Cerebellar nuclear complex (tissue), 1 donor: ENCODE measurements around the gene ZFYVE28.

Experiments
- DNase-seq, 2 experiments: peaks; one replicate each; lab custom pipeline; 2025; lab: John Stamatoyannopoulos, UW

Gene ZFYVE28

DNA sequence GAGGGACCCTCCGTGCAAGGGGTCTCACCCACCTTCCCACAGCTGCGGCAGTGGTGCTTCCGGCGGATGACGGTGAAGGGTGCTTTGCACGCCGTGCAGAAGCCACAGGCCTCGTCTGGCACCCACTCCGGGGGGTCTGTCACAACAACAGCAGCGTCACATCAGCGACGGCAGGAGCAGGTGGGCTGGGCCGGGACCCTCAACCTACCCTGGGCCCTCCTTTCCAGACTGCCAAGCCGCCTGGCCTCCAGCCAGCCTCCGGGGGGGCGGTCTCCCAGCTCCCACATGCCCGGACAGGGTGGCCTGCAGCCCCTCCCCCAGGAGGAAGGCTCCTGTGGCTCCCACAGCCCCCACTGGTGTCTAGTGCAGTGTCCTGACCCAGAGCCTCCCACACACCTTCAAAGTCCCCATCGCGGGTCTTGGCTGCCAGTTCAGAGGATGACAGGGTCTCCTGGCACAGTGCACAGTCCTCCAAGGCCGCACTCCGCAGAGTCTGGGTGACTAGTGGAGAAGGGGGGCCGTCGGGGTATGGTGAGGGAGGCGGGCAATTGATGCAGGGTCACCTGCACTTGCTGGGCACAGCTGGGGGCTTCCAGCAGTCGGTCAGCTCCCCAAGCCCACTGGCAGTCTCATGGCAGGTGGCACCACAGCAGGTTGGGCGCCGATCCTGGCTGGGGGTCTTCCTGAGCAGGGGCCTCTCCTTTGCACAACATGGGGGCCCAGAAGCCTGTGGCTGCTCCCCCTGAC lies 147.0 kb downstream of the ZFYVE28 start:
- DNase-seq: no peak

DNA sequence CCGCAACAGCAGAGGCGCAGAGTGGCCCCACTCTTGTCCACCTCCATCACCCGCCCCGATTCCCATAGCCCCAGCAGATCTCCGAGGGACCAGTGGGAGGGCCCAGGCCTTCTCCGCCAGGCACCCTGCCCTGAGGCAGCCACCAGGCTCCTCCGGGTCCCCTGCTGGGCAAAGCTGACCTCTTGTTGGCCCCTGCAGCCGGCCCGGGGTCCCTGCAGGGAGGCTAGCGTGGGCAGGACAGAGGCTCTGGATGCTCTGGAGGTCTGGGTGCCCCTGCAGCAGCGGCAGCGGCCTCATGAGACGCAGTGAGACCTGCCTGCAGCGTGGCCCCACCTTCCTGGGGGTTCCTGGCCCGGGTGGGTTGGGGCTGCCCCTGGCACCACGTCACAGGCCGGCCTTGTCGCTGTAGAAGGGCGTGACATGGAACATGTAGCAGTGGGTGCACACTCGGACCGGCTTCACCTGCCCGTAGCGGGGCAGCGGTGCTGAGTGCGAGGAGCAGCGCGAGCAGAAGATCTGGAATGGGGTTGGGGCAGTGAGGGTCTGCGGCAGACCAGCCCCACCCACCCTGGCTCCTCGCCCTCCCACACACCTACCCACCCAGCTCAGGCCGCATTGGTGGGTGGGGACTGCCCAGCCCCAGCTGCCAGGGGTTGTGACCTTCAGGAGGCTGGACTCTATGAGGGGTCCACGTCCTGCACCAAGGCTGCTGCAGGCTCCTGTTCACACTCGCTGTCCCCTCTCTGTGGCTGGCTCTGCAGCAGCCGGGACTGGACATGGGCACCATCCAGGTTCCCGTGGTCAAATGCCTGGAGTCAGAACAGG lies 147.9 kb downstream of the ZFYVE28 start:
- DNase-seq: no peak

DNA sequence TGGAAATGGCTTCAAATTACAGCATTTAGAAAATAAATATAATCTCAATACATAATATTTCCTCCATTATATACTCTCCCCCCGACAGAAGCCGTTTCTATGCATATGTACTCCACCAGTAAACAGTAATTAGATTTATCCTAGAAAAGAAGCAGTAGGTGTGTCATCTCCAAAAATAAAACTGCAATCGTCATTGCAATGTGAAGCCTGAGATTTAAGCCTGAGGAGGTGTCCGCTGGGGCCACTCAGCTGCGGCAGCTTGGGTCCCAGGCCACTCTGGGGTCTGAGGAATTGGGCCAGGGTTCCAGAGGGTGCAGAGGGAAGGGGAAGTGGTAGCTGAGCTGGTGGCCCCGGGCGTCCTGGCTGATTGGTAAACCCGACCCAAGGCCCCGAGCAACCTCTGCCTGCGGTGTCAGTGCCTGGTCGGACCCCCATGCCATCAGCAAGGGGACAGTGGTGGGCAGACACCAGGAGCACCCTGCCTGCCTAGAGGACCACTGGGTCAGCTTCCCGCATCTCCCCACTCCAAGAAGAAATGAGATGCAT lies 148.8 kb downstream of the ZFYVE28 start:
- no peak for DNase-seq

DNA sequence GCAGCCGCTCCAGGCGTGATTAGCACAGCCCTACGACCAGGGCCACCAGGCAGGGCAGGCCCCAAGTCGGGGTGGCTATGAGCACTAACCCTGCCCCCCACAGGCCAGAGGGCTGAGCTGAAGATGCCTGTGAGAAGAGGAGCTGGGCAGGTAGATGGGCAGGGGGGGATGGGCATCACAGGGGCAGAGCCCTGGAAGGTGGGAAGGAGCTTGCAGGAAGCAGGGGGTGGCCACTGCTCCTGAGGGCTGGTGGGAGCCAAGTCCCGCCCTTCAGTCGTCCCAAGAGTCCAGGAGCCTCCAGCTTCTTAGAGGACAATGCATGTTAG lies 149.3 kb downstream of the ZFYVE28 start:
- no peak for DNase-seq

DNA sequence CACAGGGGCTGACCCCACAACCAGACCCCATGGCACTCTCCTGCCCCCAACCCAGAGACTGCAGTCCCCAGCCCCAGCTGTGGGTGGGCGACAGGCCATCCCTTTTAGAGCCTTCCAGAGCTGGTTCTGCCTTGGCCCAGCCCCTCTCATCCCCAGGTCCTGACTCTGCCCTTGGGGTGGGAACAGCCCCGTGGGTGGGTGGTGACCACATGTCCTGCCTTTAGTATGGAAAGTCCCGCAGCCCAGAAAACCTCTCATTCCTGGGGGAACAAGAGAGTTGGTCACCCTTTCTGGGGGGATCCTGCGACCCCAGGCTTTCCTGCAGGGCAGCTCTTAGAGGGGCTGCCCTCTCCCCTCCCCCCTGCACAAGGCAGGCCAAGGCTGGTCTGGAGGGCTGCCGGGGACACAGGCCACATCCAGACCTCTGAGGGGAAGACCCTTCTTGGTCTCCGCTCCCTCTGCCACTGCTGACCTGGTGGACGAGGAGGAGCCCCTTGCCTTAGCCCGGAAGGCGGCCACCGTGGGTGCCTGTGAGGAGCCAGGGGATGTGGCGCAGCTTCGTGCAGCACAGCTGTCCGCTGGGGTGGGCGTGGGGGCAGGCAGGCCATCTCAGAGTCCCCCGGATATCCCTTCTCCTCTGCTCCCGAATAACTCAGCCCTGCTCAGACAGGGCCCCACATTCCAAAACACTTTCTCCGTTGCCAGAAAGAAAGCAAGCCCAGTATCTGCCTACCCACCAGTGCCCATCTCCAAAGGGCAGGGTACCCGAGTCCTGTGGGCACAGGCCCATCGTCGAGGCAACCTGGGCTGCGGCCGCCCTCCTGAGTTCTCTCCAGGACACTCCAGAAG lies 149.9 kb downstream of the ZFYVE28 start:
- DNase-seq: no peak

DNA sequence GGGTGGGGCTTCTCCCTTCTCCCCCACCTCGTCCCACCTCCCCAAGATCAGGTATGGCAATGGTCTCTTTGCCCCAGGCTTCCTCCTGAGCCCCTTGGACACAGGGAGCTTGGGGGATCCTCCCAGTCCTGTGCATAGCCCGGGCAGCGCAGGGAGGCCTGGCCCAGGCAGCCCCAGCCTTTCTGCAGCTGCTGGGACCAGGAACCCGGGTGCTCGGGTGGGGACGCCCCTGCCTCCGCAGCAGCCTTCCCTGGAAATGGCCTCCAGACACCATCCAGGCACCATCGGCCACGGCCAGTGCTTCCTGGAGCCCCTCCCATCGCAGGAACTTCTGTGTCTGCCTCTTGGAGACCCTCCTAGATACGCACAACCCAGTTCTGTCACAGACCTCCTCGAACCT lies 150.6 kb downstream of the ZFYVE28 start:
- no peak for DNase-seq

DNA sequence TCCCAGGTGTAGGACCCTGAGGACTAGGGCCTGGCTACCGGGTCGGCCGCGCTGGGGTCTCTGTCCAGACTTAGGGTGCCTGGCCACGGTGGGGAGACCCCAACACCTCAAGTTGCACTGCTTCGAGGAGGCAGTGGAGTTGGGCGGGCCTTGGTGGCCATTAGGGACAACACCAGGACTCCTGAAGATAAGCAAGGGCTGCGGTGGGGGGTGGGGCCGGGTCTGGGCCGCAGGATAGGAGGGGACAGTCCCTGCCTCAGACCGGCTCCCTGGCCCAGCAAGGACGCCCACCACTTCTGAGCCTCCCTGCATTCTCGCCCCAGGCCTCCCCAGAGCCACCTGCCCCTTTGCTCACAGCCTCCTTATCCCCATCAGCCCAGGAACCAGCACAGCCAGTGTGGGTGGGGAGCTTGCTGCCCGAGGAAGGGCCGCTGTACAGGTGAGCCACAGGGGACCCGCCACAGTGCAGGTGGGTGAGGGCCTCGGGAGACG lies 151.1 kb downstream of the ZFYVE28 start:
- DNase-seq: no peak

DNA sequence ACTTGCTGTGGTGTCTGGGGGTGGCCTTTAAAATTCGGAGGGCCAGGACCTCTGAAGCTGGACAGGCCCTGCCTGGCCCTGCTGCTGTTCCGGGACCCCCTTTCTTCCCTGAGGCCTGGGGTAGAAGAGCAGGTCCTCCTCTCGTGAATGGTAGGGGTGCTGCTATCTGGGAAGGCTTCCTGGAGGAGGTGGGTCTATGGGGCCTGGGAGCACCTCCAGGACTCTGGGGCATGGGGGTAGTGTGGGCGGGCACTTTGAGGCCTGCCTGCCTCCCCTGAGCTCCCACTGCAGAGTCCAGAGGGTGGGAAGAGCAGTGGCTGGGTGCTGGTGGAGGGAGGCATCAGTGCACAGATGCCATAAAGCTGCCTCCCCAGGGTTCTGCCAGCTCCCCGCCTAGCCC lies 151.6 kb downstream of the ZFYVE28 start:
- DNase-seq: no peak

DNA sequence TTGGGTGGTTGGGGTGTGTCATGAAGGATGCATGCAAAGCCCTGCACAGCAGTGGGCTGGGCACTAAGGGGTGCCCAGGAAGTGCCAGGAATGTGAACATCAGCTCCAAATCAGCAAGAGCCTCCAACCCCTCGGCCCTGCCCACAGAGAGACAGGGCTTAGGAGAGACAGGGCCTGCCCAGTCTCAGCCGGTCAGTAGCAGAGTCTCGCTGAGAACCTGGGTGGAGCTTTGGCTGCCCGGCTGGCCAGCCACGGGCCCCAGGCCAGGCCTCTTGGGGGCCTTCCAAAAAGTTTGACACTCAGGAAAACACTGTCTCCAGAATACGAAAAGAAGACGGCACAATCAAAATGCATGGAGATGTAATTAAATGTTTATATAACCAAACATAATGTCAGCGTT lies 152.3 kb downstream of the ZFYVE28 start:
- peak; percentile 6 to 43 for DNase-seq

DNA sequence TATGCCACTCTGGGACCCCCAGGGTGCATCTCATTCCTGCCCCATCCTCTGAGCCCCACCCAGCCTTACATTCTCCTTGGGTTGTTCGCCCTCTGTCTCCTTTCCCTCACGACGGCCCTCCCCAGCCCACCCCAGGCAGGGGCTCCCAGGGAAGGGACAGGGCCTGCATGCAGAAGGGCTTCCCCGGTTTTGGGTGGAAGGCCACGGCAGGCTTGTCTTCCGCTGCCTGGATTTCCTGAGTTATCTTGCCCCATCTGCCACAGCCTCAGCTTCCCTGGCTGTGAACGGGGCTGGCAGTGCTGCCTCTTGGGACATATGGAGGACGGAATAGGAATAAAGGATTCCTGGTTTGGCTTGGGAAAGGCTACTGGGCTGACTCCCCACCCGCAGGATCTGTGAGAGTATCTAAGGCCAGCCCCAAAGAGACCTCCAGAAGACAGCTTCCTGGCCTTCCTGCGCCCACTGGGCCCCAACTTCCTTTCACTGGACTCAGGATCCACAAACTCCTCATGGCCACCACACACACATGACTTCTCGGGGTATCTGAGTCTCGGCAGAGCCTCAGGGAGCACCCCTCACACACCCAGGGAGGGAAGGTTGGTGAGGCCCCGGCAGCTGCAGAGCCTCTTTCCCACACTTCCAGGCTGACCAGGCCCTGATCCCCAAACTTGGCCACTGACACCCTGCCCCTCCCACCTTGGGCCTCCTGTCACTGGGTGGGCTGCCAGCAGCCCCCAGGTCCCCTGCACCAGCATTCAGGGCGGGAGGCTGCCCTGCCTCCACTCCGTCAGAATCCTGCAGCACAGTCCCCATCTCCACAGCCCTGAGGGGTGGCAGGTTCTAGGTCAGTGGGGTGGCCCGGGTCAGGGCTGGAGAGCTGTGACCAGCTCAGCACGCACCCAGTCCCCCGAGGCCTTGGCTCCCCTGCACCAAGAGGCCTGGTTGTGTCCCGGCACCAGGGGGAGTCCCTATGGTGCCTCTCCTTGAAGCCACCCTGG lies 153.0 kb downstream of the ZFYVE28 start:
- no peak for DNase-seq

DNA sequence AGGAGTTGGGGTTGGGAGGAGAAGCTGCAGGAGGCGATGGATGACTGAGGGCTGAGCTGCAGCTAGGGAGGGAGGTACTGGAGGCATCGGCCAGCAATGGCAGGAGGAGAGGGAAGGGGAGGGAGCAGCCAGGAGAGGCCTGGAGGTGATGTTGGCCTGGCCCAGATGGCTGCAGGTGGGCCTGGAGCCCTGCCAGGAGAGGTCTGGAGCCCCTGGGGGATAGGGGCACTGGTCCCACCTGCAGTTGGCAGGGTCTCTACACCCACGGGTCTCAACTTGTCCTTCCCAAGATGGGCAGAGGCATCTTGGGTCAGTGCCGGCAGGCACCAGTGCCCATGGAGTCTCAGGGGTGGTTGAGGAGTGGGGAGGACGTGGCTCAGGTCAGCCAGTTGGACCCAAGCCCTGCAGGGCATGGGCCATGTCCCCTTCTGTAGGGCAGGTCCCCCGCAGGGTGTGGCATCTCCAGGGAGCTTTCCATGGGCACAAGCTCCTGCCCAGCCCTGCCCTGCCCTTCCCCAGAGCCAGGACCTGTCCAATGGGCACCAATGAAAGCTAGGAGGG lies 153.9 kb downstream of the ZFYVE28 start:
- DNase-seq: no peak

DNA sequence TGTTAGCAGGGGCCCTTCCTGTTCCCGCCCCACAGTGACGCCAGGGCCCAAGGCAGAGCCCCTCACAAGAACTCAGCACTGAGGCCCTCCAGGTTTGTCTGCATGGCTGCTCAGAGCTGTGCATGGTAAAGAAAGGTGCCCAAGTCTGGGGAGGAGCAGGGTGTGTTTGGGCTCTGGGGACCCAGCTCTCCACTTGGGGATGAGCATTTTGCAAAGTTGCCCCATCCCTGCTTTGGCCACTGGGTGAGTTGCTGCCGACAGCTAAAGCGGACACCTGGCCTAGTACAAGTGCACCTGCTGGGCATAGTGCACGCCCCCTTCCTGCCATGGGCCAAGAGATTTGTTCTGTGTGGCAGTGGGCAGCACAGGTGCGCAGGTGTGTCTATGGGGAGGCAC lies 154.5 kb downstream of the ZFYVE28 start:
- no peak for DNase-seq

DNA sequence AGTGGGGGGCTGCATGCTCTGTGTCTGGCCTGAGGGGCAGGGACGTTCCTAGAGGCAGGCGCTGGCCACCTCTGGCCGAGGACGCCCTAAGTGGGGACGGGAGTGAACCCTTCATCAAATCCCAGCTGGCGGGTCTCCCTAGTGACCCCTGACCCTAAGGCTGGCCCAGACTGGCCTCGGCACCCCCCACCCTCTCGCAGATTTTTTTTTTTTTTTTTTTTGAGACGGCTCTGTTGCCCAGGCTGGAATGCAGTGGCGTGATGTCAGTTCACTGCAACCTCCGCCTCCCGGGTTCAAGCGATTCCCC lies 155.5 kb downstream of the ZFYVE28 start:
- DNase-seq: no peak

DNA sequence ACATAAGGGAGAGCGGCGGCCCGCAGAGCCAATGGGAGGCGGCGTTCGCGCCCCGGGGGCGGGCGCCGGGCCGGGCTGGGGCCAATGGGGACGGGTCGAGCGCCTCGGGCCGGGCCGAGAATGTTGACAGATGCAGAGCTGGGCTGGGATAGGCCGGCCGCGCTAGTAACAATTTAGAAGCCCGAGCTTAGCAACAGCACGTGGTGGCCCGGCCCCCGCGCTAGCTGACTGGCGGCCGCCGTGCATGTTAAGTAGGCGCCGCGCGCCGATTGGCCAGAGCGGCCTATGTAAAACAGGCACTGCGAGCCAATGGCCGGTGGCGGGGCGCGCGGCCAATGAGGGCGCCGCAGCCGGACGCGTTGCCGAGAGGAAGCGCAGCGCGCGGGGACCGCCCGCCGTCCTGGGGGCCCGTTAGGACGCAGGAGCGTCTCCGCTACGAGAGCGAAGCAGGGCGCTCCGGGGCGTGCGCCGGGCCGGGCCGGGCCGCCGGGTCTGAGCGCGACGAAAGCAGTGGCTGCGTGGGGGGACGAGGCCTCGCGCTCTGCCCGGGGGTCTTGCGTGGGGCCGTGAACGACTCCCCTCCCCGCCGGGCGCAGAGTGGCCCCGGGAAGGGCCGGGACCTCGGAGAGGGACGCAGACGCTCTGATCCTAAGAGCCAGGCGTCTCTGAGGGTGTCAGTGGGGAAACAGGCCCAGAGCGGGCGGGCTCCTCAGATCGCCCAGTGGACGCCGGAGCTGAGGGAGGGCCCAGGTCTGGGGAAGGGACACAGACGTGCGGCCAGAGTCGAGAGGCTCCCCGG lies 156.1 kb downstream of the ZFYVE28 start:
- DNase-seq: peak; percentile 86 to 98

DNA sequence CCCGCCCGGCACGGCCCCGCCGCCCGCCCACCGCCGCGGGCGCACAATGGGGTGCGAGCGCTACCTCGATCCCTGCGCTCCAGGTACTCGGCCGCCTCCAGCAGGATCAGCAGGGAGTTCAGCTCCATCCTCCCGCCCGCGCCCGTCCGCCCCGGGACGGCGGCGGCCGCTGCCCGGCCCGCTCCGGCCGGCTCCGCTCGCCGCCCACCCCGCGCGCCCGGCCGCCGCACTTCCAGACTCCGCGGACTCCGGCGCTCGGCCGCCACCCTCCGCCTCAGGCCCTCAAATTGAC lies 156.6 kb downstream of the ZFYVE28 start, which contains the start of gene MXD4:
TSS of gene MXD4 (minus strand) at position 257 of the 292 bp plus-strand sequence. CDS start at position 128, 129 bp downstream.
- DNase-seq: no peak

DNA sequence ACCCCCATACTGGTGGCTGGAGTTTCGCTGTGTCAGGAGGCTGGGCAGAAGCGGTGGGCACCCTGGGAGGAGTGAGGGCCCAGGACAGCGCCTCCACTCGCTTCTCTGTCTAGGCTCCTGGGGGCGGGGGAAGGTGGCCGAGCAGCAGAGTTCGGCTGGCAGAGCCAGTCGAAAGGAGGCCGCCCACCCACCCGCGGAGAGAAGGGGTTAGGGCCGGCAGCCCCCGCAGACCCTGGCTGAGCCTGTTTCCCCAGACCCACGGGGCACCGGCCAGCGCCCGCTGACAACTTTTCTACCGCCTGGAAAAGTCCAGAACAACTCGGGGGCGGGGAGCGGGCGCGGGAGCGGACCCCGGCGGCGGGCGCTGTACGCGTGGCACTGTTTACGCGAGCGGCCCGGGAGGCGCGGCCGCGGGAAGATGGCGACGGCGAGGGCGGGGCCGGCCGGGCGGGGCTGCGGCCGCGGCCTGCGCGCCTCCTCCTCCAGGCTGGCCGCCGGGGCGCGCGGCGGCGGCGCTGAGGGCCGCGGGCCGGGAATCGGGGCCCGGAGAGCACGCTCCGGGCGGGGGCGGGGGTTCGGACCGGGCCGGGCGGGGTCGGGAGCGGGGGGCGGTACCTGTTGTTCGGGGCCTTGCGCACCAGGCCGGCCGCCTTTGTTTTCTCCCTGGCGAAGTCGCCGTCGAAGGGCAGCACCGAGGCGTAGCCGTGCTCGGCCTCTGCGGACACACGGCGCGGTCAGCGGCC lies 157.2 kb downstream of the ZFYVE28 start:
- DNase-seq: no peak

DNA sequence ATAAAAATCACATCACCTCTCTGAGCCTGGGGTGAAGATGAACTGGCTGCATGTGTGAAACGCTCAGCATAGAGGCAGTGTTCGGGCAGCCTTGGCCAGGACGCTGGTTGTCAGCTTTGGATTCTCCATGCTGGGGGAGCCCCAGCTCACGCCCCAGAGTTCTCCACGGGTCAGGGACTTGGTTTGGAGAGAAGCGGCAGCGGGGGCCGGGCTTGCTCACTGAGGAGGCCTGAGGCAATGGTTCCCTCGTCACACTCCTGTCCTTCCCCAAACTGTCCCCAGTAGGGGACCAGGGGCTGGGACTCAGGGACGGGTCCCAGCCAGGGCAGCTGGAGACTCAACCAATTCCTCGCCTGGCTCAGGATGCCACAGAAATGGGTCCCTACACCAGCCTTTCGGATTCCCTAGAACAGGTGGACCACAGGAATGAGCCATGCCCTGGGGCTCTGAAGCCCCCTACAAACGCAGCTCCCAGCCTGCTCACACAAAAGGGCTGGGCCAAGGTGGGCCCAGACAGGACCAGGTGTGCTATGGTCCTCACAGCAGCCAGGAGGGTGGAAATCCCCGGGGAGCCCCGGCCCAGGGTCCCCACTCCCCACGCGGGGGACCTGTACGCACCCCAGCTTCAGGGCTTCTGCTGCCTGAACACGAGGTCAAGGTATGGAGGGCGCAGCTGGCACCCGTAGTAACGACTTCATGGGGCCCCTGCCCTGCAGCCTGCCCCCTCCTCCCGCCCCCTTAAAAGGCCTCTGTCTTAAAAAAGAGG lies 157.9 kb downstream of the ZFYVE28 start:
- no peak for DNase-seq

DNA sequence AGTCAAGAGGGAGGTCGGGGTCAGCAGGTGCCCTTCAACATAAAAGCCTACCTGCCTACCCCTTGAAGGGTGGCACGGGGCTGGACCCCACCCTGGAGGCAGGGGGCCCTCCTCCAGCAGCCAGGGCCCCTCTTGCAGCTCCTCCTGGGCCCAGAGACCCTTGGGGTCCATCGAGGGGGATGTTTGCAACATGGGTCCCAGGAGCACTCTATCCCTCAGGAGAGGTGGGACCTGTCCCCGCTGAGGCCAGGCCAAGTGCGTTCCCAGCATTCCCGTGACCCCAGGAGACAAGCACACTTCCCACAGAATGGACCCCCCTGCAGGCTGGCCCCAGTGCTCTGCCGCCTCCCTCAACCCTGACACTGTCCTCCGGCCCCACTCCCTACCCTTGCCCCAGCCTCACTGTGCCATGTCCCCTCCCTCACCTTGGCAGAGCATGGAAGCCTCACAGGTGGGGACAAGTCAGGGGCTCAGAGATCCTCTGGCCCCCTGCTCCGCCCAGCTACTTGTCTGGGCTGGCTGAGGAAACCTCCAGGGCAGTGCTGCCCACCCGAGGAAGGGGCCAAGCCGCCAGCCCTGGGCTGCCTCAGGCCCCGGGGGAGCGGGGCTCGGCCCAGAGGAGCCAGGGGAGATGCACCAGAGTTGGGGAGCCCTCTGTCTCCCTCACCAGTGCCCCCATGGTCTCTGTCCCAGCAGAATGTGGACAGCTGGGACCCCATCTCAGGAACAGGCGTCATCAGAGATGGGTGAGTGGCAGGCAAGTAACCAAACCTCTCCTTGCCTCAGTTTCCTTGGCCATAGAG lies 158.7 kb downstream of the ZFYVE28 start:
- DNase-seq: no peak
